Measurements from ENCODE around the gene OR2A42. TPM values are rescaled to one million over a fixed set of nuclear protein-coding genes. Genes with fewer than 3 reads are reported as not detected.
"Not testable (repeated sequence)": the region's sequence is repeated elsewhere in the genome, so short reads cannot be mapped to it uniquely, and the experiment has no call there.

The OR2A42 gene
- total RNA-seq, 1 donor from 2014 or later, result not detected

- POLR2A ChIA-PET, result no interaction called here
- TF ChIP-seq CTCF (IDR thresholded peaks at IDR 0.05), result no peak
- DNase-seq (no peak), ATAC-seq (ENCODE audit: low read depth) (no peak)
- H3K9me3 Mint-ChIP-seq, result no peaks in the 10 kb centered on the region
- intact Hi-C loops (cut with micrococcal nuclease), result no loop called here
- no peak overlapping the region for H3K27ac Mint-ChIP-seq
- H3K36me3 Mint-ChIP-seq (ENCODE audit: low read depth), result no peaks in the 10 kb centered on the region
- H3K4me1 Mint-ChIP-seq, result no peaks in the 10 kb centered on the region
- H3K27me3 Mint-ChIP-seq, result no peaks in the 10 kb centered on the region
- CTCF ChIA-PET, result no interaction called here
- no peak overlapping the region for H3K4me3 Mint-ChIP-seq
Observed at GRCh38 chr7:144256112-144256511, 16.7 kb upstream of the OR2A42 start.

GRCh38 chr7:144255471-144255897 is 16.1 kb upstream of the OR2A42 start:
- intact Hi-C loops (cut with micrococcal nuclease), result no loop called here
- no peak overlapping the region for H3K4me3 Mint-ChIP-seq
- no peak for TF ChIP-seq CTCF (IDR thresholded peaks at IDR 0.05)
- H3K36me3 Mint-ChIP-seq (ENCODE audit: low read depth), result no peaks in the 10 kb centered on the region
- CTCF ChIA-PET, result no interaction called here
- no peak for DNase-seq
- no peaks in the 10 kb centered on the region for H3K27me3 Mint-ChIP-seq
- H3K9me3 Mint-ChIP-seq, result no peaks in the 10 kb centered on the region
- no peak overlapping the region for H3K27ac Mint-ChIP-seq
- POLR2A ChIA-PET, result no interaction called here
- ATAC-seq (ENCODE audit: low read depth), result no peak
- H3K4me1 Mint-ChIP-seq, result no peaks in the 10 kb centered on the region

GRCh38 chr7:144252307-144252706 is 12.9 kb upstream of the OR2A42 start:
- H3K9me3 Mint-ChIP-seq; ATAC-seq (ENCODE audit: low read depth); H3K36me3 Mint-ChIP-seq (ENCODE audit: low read depth); H3K27ac Mint-ChIP-seq; H3K4me3 Mint-ChIP-seq; H3K27me3 Mint-ChIP-seq; H3K4me1 Mint-ChIP-seq; intact Hi-C loops (cut with micrococcal nuclease); CTCF ChIA-PET; POLR2A ChIA-PET; DNase-seq: not testable (repeated sequence)

DNA sequence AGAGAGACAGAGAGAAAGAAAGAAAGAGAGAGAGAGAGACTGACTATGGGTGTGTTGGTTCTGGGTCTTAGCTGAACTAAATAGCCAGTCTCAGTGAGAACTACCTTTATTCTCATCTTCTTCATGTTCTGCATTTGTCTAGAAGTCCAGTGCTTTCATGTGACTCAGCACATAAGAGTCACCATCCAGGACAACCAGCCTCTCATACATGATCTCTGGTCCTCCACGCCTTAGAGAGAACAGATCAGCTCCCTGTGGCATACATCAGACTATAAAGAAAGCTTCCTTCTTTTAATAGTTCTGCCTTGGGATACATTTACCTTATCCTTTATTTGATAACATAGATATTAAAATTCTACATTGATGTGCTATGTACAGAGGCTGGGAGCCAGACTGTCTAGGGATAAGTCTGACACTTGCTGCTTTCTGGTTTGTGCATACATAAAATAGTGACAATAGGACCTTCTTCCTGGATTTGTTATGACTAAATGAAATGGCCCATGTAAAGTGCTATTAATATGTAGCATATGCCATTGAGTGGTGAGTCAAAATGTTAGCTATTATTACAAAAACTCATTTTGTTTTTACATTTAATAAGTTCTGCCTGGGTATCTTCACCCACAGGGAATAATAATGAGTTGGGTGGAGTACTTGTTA is 8.4 kb upstream of the OR2A42 start:
- DNase-seq; POLR2A ChIA-PET; H3K4me1 Mint-ChIP-seq; ATAC-seq (ENCODE audit: low read depth); H3K27me3 Mint-ChIP-seq; CTCF ChIA-PET; H3K27ac Mint-ChIP-seq; H3K9me3 Mint-ChIP-seq; intact Hi-C loops (cut with micrococcal nuclease); H3K36me3 Mint-ChIP-seq (ENCODE audit: low read depth); H3K4me3 Mint-ChIP-seq: not testable (repeated sequence)

- POLR2A ChIA-PET, H3K27ac Mint-ChIP-seq, H3K4me3 Mint-ChIP-seq: not testable (repeated sequence)
Observed at GRCh38 chr7:144246967-144247366, 7.6 kb upstream of the OR2A42 start.

GRCh38 chr7:144245372-144245771 is 6.0 kb upstream of the OR2A42 start:
- H3K4me3 Mint-ChIP-seq; H3K36me3 Mint-ChIP-seq (ENCODE audit: low read depth); H3K4me1 Mint-ChIP-seq; H3K9me3 Mint-ChIP-seq; H3K27ac Mint-ChIP-seq; DNase-seq; POLR2A ChIA-PET; H3K27me3 Mint-ChIP-seq; ATAC-seq (ENCODE audit: low read depth); CTCF ChIA-PET; intact Hi-C loops (cut with micrococcal nuclease): not testable (repeated sequence)

More at GRCh38 chr7:144246967-144247366, 7.6 kb upstream of the OR2A42 start:
- H3K9me3 Mint-ChIP-seq; ATAC-seq (ENCODE audit: low read depth); H3K36me3 Mint-ChIP-seq (ENCODE audit: low read depth); H3K27me3 Mint-ChIP-seq; H3K4me1 Mint-ChIP-seq; DNase-seq; CTCF ChIA-PET; intact Hi-C loops (cut with micrococcal nuclease): not testable (repeated sequence)

GRCh38 chr7:144238530-144239082 is 799 bp downstream of the OR2A42 start:
- intact Hi-C loops (cut with micrococcal nuclease); POLR2A ChIA-PET; H3K4me1 Mint-ChIP-seq; CTCF ChIA-PET; H3K9me3 Mint-ChIP-seq; H3K4me3 Mint-ChIP-seq; H3K36me3 Mint-ChIP-seq (ENCODE audit: low read depth); DNase-seq; H3K27me3 Mint-ChIP-seq; ATAC-seq (ENCODE audit: low read depth); H3K27ac Mint-ChIP-seq: not testable (repeated sequence)

DNA sequence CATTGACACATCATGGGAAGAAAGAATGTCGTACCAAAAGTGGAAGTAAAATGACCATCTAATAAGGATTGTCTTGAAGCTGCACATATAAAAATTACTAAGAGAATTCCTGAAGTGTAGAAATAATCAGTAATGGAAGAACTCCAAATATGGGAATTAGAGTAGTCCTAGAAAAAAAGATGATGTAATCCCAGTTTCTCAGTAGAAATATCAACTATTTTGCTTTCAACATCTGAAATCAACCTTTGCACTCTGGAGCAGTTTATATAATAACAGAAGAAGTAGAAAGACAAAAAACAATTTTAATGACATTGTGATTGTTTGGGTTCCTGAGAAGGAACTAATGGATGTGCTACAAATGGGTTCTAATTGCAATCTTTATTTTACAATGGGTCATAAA is 6.4 kb downstream of the OR2A42 start:
- CTCF ChIA-PET; H3K9me3 Mint-ChIP-seq; H3K4me1 Mint-ChIP-seq; H3K4me3 Mint-ChIP-seq; DNase-seq; H3K27me3 Mint-ChIP-seq; intact Hi-C loops (cut with micrococcal nuclease); H3K36me3 Mint-ChIP-seq (ENCODE audit: low read depth); ATAC-seq (ENCODE audit: low read depth); H3K27ac Mint-ChIP-seq; POLR2A ChIA-PET: not testable (repeated sequence)

- H3K9me3 Mint-ChIP-seq; H3K4me1 Mint-ChIP-seq; H3K36me3 Mint-ChIP-seq (ENCODE audit: low read depth); H3K4me3 Mint-ChIP-seq; H3K27me3 Mint-ChIP-seq; H3K27ac Mint-ChIP-seq; ATAC-seq (ENCODE audit: low read depth); intact Hi-C loops (cut with micrococcal nuclease); POLR2A ChIA-PET; CTCF ChIA-PET; DNase-seq: not testable (repeated sequence)
Observed at GRCh38 chr7:144231027-144231426, 8.4 kb downstream of the OR2A42 start.

GRCh38 chr7:144228810-144229209 is 10.6 kb downstream of the OR2A42 start:
- DNase-seq; H3K9me3 Mint-ChIP-seq; POLR2A ChIA-PET; H3K4me1 Mint-ChIP-seq; H3K4me3 Mint-ChIP-seq; intact Hi-C loops (cut with micrococcal nuclease); H3K36me3 Mint-ChIP-seq (ENCODE audit: low read depth); ATAC-seq (ENCODE audit: low read depth); H3K27ac Mint-ChIP-seq; H3K27me3 Mint-ChIP-seq; CTCF ChIA-PET: not testable (repeated sequence)

- H3K27ac Mint-ChIP-seq; H3K9me3 Mint-ChIP-seq; ATAC-seq (ENCODE audit: low read depth); H3K4me3 Mint-ChIP-seq; CTCF ChIA-PET; H3K4me1 Mint-ChIP-seq; DNase-seq; POLR2A ChIA-PET; H3K36me3 Mint-ChIP-seq (ENCODE audit: low read depth); intact Hi-C loops (cut with micrococcal nuclease); H3K27me3 Mint-ChIP-seq: not testable (repeated sequence)
Observed at GRCh38 chr7:144226866-144227265, 12.5 kb downstream of the OR2A42 start.

All from activated B cell treated with CpG ODN at 0.5 μM for 24 hours (primary cell).